OCI-LY7 (cell line): ENCODE data around the gene TTC28.

Experiments used
- EZH2phosphoT487 ChIP-seq: fragments of 200-600 bp; sonication (generic); IDR thresholded peaks from 2 replicates; pipeline ENCODE4 v1.6.1; 2018; ENCODE audit warnings: low read depth, borderline replicate concordance, mild to moderate bottlenecking, mixed run types, antibody characterized with exemption, low read length, moderate library complexity, mixed read lengths
- TF ChIP-seq, protein P1 (sequence below): fragments of 200-600 bp; sonication (generic); conservative IDR thresholded peaks from 2 replicates; pipeline ENCODE4 v1.5.1; 2014; ENCODE audit warnings: mild to moderate bottlenecking, antibody characterized with exemption, low read length, moderate library complexity, mixed read lengths

DNA sequence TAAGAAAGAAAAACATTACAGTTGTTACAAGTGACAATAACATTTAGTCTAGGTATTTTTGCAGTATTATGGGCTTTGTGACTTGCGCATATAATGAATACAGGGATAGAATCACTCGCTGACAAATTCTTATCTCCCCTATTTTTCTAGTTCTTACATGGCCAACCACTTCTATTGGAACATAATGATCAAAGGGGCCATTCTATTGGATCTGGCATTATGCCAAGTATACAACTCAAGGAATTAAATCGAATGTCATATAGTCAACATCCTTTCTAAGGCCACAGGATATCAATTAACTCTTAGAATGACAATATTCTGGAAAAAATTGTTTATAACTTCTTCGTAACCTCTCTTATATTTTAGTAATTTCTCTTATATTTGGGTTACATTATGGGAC is 272.0 kb downstream of the TTC28 start:
- TF ChIP-seq, protein P1, sequence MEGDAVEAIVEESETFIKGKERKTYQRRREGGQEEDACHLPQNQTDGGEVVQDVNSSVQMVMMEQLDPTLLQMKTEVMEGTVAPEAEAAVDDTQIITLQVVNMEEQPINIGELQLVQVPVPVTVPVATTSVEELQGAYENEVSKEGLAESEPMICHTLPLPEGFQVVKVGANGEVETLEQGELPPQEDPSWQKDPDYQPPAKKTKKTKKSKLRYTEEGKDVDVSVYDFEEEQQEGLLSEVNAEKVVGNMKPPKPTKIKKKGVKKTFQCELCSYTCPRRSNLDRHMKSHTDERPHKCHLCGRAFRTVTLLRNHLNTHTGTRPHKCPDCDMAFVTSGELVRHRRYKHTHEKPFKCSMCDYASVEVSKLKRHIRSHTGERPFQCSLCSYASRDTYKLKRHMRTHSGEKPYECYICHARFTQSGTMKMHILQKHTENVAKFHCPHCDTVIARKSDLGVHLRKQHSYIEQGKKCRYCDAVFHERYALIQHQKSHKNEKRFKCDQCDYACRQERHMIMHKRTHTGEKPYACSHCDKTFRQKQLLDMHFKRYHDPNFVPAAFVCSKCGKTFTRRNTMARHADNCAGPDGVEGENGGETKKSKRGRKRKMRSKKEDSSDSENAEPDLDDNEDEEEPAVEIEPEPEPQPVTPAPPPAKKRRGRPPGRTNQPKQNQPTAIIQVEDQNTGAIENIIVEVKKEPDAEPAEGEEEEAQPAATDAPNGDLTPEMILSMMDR: no peak
- TF ChIP-seq EZH2phosphoT487: no peak
